ENCODE data around the gene CLECL1.
"Not testable (repeated sequence)": the region's sequence is repeated elsewhere in the genome, so short reads cannot be mapped to it uniquely, and the experiment has no call there.

CLECL1 gene

GRCh38 chr12:9695661-9696060, 37.2 kb downstream of the CLECL1 start:
- not testable (repeated sequence) for DNase-seq (ENCODE audit: low spot score)

GRCh38 chr12:9695150-9695549, 37.7 kb downstream of the CLECL1 start:
- DNase-seq (ENCODE audit: low spot score): not testable (repeated sequence)

- no peak for DNase-seq (ENCODE audit: low spot score)
These were observed 38.7 kb downstream of the CLECL1 start for GRCh38 chr12:9694241-9694640.

- DNase-seq (ENCODE audit: low spot score): no peak
These were observed 40.0 kb downstream of the CLECL1 start for GRCh38 chr12:9692909-9693308.

GRCh38 chr12:9687228-9687627, 45.7 kb downstream of the CLECL1 start:
- DNase-seq (ENCODE audit: low spot score): no peak

- no peak for DNase-seq (ENCODE audit: low spot score)
These were observed 47.0 kb downstream of the CLECL1 start for GRCh38 chr12:9685915-9686314.

GRCh38 chr12:9685366-9685765, 47.5 kb downstream of the CLECL1 start:
- not testable (repeated sequence) for DNase-seq (ENCODE audit: low spot score)

- not testable (repeated sequence) for DNase-seq (ENCODE audit: low spot score)
These were observed 49.9 kb downstream of the CLECL1 start for GRCh38 chr12:9682949-9683348.

- not testable (repeated sequence) for DNase-seq (ENCODE audit: low spot score)
These were observed 50.4 kb downstream of the CLECL1 start for GRCh38 chr12:9682508-9682907.

- DNase-seq (ENCODE audit: low spot score): no peak
These were observed 58.7 kb downstream of the CLECL1 start for GRCh38 chr12:9674226-9674590.

- DNase-seq (ENCODE audit: low spot score): no peak
These were observed 59.3 kb downstream of the CLECL1 start for GRCh38 chr12:9673404-9674225.
